Activated CD4-positive, alpha-beta T cell treated with anti-CD3 and anti-CD28 coated beads for 4 hours (primary cell): Measurements from ENCODE around the gene FNIP2.
"Not testable (repeated sequence)": the region's sequence is repeated elsewhere in the genome, so short reads cannot be mapped to it uniquely, and the experiment has no call there.

Source experiments
- DNase-seq, 2 donors: peaks; one replicate each; pipeline ENCODE4 v3.0.0-alpha.2; 2020

FNIP2 gene

GRCh38 chr4:158768555-158769174 is at the start of gene FNIP2:
FNIP2 (plus strand) TSS chr4:158769026; CDS start chr4:158769213, 187 bp downstream.
- peak; percentile 48 to 64 for DNase-seq

GRCh38 chr4:158721680-158722079 is 47.1 kb upstream of the FNIP2 start:
- no peak for DNase-seq

GRCh38 chr4:158722291-158722916 is 46.4 kb upstream of the FNIP2 start:
- peak; percentile 11 to 18 for DNase-seq

GRCh38 chr4:158722917-158723793 is 45.7 kb upstream of the FNIP2 start, which contains the start of gene PPID:
PPID (minus strand) TSS chr4:158723396; CDS start chr4:158723288, 108 bp downstream.
- DNase-seq = peak; percentile 76 to 78

GRCh38 chr4:158724637-158725036 is 44.2 kb upstream of the FNIP2 start:
- no peak for DNase-seq

GRCh38 chr4:158726633-158727032 is 42.2 kb upstream of the FNIP2 start:
- DNase-seq = no peak

GRCh38 chr4:158728236-158728635 is 40.6 kb upstream of the FNIP2 start:
- DNase-seq = no peak

GRCh38 chr4:158729716-158730559 is 38.9 kb upstream of the FNIP2 start:
- DNase-seq = peak; percentile 34 to 47

GRCh38 chr4:158738866-158739265 is 30.0 kb upstream of the FNIP2 start:
- DNase-seq = no peak

GRCh38 chr4:158739600-158739999 is 29.2 kb upstream of the FNIP2 start:
- no peak for DNase-seq

- DNase-seq = no peak
Measured at GRCh38 chr4:158741326-158742021, 27.4 kb upstream of the FNIP2 start.

- not testable (repeated sequence) for DNase-seq
Measured at GRCh38 chr4:158746537-158746936, 22.3 kb upstream of the FNIP2 start.

GRCh38 chr4:158750379-158750778 is 18.4 kb upstream of the FNIP2 start:
- no peak for DNase-seq

- no peak for DNase-seq
Measured at GRCh38 chr4:158754385-158755180, 14.2 kb upstream of the FNIP2 start.

GRCh38 chr4:158755819-158756218 is 13.0 kb upstream of the FNIP2 start:
- DNase-seq = not testable (repeated sequence)

GRCh38 chr4:158756588-158756987 is 12.2 kb upstream of the FNIP2 start:
- DNase-seq = no peak

- no peak for DNase-seq
Measured at GRCh38 chr4:158758142-158758541, 10.7 kb upstream of the FNIP2 start.

- no peak for DNase-seq
Measured at GRCh38 chr4:158758703-158759102, 10.1 kb upstream of the FNIP2 start.

- DNase-seq = not testable (repeated sequence)
Measured at GRCh38 chr4:158759539-158759938, 9.3 kb upstream of the FNIP2 start.

GRCh38 chr4:158760866-158761265 is 8.0 kb upstream of the FNIP2 start:
- DNase-seq = no peak

GRCh38 chr4:158762553-158762952 is 6.3 kb upstream of the FNIP2 start:
- no peak for DNase-seq
